ENCODE measurements around the gene SLC22A12.

Gene SLC22A12

GRCh38 chr11:64629103-64629502 is 38.1 kb downstream of the SLC22A12 start:
- no peak for DNase-seq

GRCh38 chr11:64629796-64630562 is 39.0 kb downstream of the SLC22A12 start:
- no peak for DNase-seq

DNA sequence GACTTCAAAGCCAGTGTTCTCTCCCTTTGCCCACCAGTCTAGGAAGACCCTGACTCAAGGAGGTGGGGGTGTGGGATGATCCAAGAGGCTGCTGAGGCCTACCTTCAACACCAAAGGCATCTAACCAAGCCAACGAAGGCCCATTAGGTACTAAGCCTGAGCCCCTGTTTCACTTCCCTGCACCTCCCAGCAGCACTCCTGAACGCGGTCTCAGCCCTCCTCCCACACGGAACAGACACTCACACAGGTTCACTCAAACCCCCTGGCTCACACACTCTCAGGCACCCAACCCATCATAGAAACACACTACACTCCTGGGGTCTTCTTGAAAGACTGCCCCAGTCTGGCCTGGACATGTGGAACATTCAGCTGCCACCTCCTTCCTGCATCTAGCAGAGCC is 40.7 kb downstream of the SLC22A12 start:
- DNase-seq: no peak

DNA sequence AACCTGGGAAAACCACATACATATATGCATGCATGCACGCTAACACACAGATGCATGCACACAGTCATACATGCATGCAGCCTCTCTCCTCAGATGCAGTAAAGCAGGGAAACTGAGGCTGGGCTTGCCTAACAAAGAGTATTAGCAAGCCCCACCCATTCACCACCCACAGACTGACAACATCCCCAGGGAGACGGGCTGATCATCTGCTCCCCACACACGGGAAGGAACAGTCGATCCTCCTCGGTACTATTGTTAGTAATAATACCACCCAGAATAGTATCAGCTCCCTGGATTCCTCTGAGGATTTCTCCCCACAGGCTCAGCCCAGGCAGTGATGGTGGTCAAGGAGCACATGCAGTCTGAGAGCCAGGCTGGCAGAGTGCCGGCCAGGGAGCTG is 41.2 kb downstream of the SLC22A12 start:
- no peak for DNase-seq

DNA sequence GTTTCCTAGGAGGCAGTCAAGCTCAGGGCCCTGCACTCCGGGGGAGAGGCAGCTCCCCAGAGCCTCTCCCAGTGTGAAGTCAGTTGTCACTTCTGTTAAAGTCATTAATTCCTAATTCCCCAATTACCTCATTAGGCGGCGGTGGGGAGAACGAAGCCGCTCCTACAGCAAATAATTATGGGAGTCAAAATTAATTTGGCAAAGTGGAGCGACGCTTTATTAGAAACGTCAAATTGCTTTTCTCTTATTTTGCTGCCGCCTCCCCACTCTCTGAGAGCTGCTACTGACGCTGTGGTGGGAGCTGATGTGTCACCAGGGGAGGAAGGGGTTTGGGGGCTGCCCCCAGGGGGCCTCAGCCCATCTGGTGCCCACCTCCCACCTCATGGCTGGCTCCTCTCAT is 41.6 kb downstream of the SLC22A12 start:
- DNase-seq: no peak

GRCh38 chr11:64633555-64634159 is 42.6 kb downstream of the SLC22A12 start:
- DNase-seq: no peak

- DNase-seq: no peak
Measured at GRCh38 chr11:64637334-64638017, 46.5 kb downstream of the SLC22A12 start.

DNA sequence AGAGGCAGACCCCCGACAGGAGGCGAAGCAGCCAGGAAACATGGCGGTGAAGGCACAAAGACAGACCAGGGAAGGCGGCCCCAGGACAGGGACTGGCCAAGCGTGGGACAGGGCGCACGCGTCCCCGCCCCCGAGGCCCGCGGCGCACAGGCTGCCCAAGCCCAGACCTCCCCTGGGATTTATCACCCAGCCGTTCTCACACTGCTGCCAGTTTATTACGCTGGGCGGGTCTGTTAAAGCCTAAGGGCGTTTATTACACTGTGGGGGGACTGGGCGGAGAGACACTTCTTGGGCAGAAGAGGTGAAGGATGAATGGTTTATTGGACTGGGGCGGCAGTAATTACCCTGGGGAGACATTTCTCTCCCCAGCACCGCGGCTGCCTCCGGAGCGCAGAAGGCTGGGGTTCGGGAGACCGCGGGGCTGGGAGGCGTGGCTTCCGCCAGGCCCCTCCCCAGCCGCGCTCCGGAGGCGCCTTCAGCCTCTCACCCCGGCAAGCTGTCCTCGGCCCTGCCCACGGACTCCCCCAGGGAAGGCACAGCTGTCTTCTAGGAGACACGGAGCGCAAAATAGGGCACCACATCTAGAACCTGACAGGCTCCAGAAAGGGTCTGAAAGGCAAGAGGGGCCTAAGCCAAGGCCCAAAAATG is 47.1 kb downstream of the SLC22A12 start:
- peak; percentile 95 for DNase-seq

DNA sequence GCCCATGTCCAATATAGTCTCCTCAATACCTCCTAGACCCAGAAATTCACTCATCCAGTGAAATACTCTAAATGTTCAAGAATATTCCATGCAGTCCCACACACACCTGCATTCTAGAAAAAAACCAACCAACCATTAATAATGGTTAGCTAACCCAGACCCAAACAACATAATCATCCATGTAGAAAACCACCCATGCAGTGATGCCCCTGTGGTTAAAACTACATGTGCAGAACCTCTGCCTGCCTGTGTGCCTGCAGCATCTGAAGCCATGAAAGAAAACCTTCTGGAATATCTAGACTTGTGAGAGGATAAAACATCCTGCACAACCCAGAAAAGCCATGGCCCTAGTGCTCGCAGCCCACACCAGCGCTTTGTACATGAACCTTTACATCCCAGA is 47.8 kb downstream of the SLC22A12 start:
- no peak for DNase-seq

DNA sequence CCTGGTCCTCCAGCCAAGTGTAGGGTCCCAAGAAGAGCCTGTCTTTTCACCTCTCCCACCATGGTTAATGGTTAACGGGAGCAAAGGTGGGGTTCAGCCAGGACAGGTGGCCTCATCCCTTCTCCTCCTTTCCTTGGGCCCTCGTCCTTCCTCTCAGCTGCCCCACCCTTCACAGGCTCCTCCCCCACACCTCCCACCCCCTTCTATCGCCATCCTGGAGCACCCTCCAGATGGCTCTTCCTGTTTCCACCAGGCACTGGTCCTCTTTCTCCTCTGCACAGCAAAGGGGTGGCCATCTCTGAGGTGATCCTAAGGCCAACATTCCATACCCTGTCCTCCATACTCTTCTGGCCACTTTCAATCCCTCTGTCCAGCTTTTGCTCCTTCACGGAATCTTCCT is 48.9 kb downstream of the SLC22A12 start:
- no peak for DNase-seq

DNA sequence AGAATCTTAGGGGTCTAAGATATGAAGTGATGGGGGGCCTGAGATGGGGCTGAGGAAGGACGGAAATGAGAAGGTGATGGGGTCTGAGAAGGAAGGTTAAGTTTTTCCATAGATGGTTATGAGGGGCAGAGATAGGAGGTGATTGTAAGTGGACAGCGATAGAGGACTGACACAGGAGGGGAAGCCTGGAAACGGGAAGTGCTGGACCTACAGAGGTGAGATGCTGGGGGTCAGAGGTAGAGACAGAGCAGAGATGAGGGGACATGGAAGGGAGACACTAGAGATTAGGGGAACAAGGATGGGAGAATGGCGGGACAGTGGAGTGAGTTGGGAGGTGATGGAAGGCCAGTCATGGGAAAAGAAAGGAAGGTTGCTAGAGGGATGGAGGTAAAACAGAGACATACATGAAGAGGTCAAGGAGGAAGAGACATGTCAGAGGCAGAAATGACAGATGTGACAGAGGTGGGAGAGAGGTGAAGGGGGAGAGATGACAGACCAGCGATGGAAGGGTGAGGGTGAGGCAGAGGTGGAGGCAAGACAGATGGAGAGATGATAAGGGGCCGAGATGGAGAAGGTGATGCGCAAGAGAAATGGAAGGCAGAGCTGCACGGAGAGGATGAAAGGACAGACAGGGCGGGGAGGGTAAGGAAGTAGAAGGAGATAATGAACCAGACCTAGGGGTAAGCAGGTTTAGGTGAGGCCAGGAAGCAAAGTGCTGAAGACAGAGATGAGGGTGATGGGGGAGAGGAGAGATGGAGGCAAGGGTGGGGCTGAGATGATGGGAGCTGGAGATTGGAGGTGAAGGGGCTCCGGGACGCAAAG is 50.8 kb downstream of the SLC22A12 start:
- no peak for DNase-seq

GRCh38 chr11:64642418-64642735 is 51.4 kb downstream of the SLC22A12 start:
- no peak for DNase-seq

DNA sequence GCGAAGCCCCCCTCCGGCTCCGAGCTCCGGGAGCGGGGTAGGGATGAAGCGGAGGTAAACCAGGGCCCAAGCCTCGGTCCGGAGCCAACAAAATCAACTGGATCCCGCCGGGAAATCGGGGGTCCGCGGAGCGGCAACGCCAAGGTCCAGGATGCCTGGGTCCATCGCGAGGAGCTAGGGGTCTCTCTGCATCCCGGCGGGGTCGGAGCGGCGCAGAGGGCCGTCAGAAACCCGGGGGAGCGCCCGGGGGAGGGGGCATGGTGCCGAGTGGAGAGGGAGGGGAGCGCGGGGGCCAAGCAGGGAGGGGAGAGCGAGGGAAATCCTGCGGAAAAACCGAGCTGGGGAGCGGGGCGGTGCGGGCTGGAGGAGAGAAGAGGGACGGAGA is 51.8 kb downstream of the SLC22A12 start:
- no peak for DNase-seq

DNA sequence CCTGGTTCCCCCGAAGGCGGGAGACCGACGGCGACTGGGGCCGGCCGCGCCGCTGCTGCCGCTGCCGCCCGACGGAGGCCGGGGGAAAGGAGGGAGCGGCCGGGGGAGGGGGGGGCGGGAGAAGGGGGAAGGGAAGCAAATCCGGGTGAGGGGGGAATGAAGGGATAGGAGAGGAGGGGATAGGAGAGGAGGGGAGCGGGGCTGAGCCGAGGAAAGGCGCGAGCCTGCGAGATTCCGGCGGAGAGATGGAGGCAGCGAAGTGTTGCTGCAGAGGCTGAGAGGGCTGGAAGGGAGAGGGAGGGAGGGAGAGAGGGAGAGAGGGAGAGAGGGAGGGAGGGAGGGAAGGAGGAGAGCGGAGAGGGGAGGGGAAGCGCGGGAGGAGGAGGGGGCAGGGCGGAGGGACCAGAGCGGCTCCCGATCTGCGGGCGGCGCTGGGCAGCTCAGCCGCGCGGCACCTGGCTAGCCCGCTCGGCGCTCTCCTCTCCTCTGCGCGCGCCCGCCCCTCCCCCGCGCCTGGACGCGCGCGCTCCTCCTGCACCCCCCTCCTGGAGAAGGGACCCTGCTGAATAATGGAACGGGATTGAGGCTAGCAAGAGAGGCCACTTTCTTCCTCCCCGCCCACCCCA is 52.3 kb downstream of the SLC22A12 start:
- peak; percentile 66 for DNase-seq

DNA sequence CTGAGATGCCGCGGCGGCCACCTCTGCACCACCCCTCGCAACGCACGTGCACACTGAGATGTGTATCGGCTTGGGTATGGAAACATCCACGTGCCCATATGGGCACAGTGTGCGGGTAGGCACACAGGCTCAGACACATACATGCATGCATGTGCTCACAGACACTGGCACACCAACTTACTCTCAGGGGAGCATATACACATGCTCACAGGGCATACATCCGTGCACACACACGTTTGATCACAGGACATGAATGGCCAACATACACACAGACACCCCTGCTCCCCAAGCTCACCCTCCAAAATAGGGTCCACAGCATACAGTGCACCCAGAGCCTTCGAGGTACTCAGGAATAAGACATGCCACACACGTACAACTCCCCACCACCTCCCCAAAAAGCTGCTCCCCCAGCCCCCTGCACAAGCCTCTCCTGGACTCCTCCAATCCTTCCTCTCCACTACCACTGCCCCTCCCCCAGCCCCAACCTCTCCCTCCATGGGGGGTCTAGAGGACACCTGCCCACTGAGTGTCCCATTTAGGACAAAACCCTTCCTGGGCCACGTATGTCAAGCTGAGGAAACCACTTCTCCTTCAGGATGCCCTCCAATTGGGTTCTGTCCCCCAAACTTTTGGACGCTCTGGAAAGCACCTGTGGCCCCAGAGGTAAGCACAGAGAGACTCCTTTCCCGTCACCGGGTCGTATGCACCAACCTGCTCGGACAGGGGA is 53.1 kb downstream of the SLC22A12 start:
- no peak for DNase-seq

GRCh38 chr11:64644647-64645275 is 53.7 kb downstream of the SLC22A12 start:
- DNase-seq: no peak

DNA sequence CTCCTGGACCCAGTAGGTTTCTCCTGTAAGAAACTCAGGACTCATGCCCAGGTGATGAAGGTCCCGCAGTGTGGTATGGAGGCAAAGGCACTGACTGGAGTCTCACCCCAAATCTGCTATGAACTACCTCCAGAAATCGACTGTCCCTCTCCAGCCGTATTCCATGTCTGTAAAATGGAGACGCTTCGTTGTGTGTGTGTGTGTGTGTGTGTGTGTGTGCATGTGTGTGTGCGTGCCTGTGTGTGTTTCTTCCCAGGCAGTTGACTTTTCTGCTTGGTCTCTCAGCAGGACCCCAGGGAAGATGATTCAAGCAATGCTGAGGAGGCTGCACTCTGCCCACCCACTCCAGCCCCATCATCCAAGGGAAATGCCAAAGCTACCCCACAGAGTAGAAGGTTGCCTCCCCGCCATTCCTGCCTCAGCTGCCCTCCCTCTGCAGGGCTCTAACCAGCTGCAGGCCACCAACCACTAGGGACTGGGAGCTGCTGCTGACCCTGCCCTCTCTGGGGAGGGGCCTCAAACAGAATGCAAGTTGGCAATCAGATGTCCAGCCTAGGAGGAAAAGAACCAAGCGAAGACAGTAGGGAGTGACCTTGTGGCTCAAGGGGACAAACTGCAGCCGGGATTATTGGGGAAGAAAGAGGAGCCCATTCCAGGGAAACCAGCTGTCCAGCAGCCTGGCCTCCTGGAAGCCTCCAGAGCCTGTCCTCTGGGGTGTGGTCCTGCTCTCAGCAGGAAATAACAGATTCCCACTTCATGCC is 56.2 kb downstream of the SLC22A12 start:
- DNase-seq: no peak

GRCh38 chr11:64648551-64648950 is 57.5 kb downstream of the SLC22A12 start:
- no peak for DNase-seq

- DNase-seq: no peak
Measured at GRCh38 chr11:64649291-64649697, 58.3 kb downstream of the SLC22A12 start.

- DNase-seq: no peak
Measured at GRCh38 chr11:64650923-64651523, 60.0 kb downstream of the SLC22A12 start.

Measured in NCI-H526 treated with DMSO at 0.1 percent for 48 hours (cell line).